Heart left ventricle (tissue), 16 donors: ENCODE measurements around the gene NDUFA8. TPM values are rescaled to one million over a fixed set of nuclear protein-coding genes. Genes with fewer than 3 reads are reported as not detected.

Source experiments
- ATAC-seq, 4 donors: fragments of 200-7000 bp; cut with Tn5 transposase; one replicate each; pipeline ENCODE4 v1.9.1; 2020 to 2022; ENCODE audit warnings: moderate library complexity in 4 of 4, mild to moderate bottlenecking in 3 of 4, moderate number of reproducible peaks in 1 of 4
- DNase-seq, 5 donors: peaks; one replicate each; pipeline ENCODE4 v3.0.0-alpha.2; 2020
- H3K27ac ChIP-seq, 12 donors: fragments of 200-600 bp; sonication (generic) in 4 of 12; one replicate each; pipeline versions ENCODE4 v1.5.0 to v1.8.0; 2016 to 2022; ENCODE audit warnings: mild to moderate bottlenecking in 2 of 12
- H3K27me3 ChIP-seq, 9 donors: fragments of 200-600 bp; sonication (generic) in 2 of 9; one replicate each; pipeline versions ENCODE4 v1.5.1 to v1.8.0; 2016 to 2022; ENCODE audit warnings: mild to moderate bottlenecking in 3 of 9
- H3K36me3 ChIP-seq, 9 donors: fragments of 200-600 bp; sonication (generic) in 2 of 9; one replicate each; pipeline versions ENCODE4 v1.5.0 to v1.8.0; 2018 to 2022; ENCODE audit warnings: mild to moderate bottlenecking in 2 of 9
- H3K4me1 ChIP-seq, 12 donors: fragments of 200-600 bp; sonication (generic) in 4 of 12; one replicate each; pipeline versions ENCODE4 v1.5.0 to v1.8.0; 2016 to 2022; ENCODE audit warnings: mild to moderate bottlenecking in 3 of 12
- H3K4me3 ChIP-seq, 12 donors: fragments of 200-600 bp; sonication (generic) in 4 of 12; one replicate each; pipeline versions ENCODE4 v1.5.0 to v1.8.0; 2017 to 2022; ENCODE audit warnings: mild to moderate bottlenecking in 9 of 12, moderate library complexity in 4 of 12
- H3K9me3 ChIP-seq, 12 donors: fragments of 200-600 bp; sonication (generic) in 4 of 12; one replicate each; pipeline versions ENCODE4 v1.5.0 to v1.8.0; 2016 to 2022; ENCODE audit warnings: mild to moderate bottlenecking in 1 of 12
- POLR2A ChIP-seq, 2 donors: fragments of 450-650 bp; IDR thresholded peaks; one replicate each; pipeline ENCODE4 v1.6.1; 2017; ENCODE audit warnings: antibody characterized with exemption in 2 of 2, mild to moderate bottlenecking in 2 of 2, moderate library complexity in 2 of 2
- WGBS, 4 donors: extraction: QIAGEN DNeasy Blood & Tissue Kit in 2 of 4; methylation state at CpG; one replicate each; pipeline versions ENCODE4 v1.1.5 to v1.1.7; 2013 to 2018; 5-methylcytosine and 5-hydroxymethylcytosine counted together
- intact Hi-C, 10 donors: fragments of 100-400 bp; cut with DNase I; formaldehyde crosslinking; loops; one replicate each; pipeline versions ENCODE4 v1.11.1 to v1.14.2; 2022
- long read RNA-seq, 3 donors: library from polyadenylated mRNA; unstranded; transcript quantifications; one replicate each; pipeline ENCODE4 v2.0.0, GENCODE V29; 2020 to 2021
- polyA plus RNA-seq, 2 donors: library from polyadenylated mRNA; stranded (reverse); fragments of 200-250 nt; gene quantifications; one replicate each; pipeline ENCODE4 v1.2.3, GENCODE V29; 2013
- total RNA-seq, 9 donors: library from RNA; depleted of rRNA in 2 of 9; stranded (reverse); fragments of >200 nt in 2 of 9; fragmentation: NEBNext Ultra II Directional in 3 of 9; extraction: Animal tissue kit (Norgen Biotek cat#: 25700) in 3 of 9; gene quantifications; one replicate each; pipeline versions ENCODE4 v1.1.0 to v1.2.4, GENCODE V29; 2016 to 2023
- TF ChIP-seq, protein P1 (sequence below), 12 donors: fragments of 200-600 bp; sonication (generic) in 4 of 12; IDR thresholded peaks; one replicate each; pipeline versions ENCODE4 v1.5.0 to v1.8.0; 2018 to 2022; ENCODE audit warnings: antibody characterized with exemption in 12 of 12, mild to moderate bottlenecking in 5 of 12
- donor health status: ischemic (EF 13 %, LVEDD 7.1; RV severe dilation, severe dysfunction).
- donor health status: healthy with polysubstance abuse.
- donor health status: DM: no; HTN: yes; CAD: no.
- donor health status: DM: no; HTN: no; CAD: no.
- donor health status: ischemic (EF 25% LVEDD 6.9; RV normal size, moderate dysfunction).
- donor health status: ischemic (EF 25% LVEDD 5.7; RV mildly dilated, moderate dysfunction).
- donor health status: healthy.
- donor health status: DM: yes; HTN: yes; CAD: no.
- donor health status: ischemic (EF 35%, LVEDD 5.7; RV mildly dilated, moderate dysfunction).
- donor health status: nonischemic (EF 11% LVEDD 7.7; RV severe dilation, severe dysfunction).
- donor health status: DM: yes; HTN: yes; CAD: no.
- donor health status: PGD.
- donor health status: ischemic (EF 29% LVEDD 5.4; RV normal size, mild dysfunction).
- donor health status: nonischemic (EF 23%, LVEDD 6.1; RV moderate dilation, normal function).

Gene NDUFA8
- total RNA-seq, result 100 to 1,000 TPM; 183 to 316 (median 260) TPM
- 100 to 1,000 TPM; 301 to 919 TPM for polyA plus RNA-seq
- long read RNA-seq, donor 1, transcript NDUFA8-201 (4 exons, 844 nt), result major isoform, 233 of 245 reads
- long read RNA-seq, donor 1, partial matches to known transcripts, result 4 of 245 reads
- long read RNA-seq, donor 1, other reads (novel, unspliced or antisense), result 8 of 245 reads
- long read RNA-seq, donor 2, transcript NDUFA8-201 (4 exons, 844 nt), result major isoform, 110 of 115 reads
- long read RNA-seq, donor 2, partial matches to known transcripts, result 1 of 115 reads
- long read RNA-seq, donor 2, other reads (novel, unspliced or antisense), result 4 of 115 reads
- long read RNA-seq, donor 3, transcript NDUFA8-201 (4 exons, 844 nt), result major isoform, 138 of 144 reads
- long read RNA-seq, donor 3, partial matches to known transcripts, result 3 of 144 reads
- long read RNA-seq, donor 3, other reads (novel, unspliced or antisense), result 3 of 144 reads

DNA sequence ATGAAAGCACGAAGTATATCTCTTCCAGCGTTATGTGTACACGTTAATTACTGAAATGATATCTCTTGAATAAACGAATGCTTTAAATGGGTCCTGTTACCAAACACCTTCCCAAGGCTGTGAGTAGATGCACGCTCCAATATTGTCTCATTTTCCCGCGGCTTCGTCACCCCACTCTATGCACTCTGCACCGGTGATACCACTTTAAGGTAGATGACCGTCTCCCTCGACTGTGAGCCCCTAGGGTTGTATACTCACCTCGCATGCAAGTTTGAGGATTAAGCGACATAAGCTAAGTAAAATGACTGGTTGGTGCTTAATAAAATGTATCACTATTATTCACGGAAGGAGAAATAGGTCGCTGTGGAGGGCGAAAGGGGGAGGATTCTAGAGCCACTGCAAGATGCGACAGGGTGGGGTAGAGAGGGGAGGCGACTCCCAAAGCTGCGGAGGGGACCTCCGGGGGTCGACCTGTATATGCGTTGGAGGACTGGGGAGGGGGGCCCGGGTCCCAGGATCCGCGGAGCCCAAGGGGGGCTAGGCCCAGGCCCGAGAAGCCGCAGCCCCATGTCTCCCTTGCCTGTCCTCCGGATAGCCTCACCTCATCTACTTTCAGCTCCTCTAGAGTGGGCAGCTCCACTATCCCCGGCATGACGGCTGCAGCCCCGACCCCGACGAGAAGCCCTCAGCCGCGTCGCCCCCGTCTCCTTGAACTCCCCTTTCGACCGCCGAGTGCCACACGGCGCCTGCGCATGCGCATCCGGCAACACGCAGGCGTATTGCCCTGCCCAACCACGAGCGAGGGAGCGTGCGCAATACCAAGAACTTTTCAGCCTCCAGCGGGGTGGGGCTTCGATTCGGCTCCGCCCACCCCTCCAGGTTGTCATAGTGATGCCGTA is at the start of gene NDUFA8, which contains the start of gene MORN5:
TSS of gene NDUFA8 (minus strand) at position 754 of the 899 bp plus-strand sequence. CDS start at position 652, 102 bp downstream.
TSS of gene MORN5 (plus strand) at position 883 of the 899 bp plus-strand sequence. CDS start 65 bp downstream, outside the sequence.
- Histone ChIP-seq H3K36me3 (no peaks in the 10 kb centered on the region), H3K9me3 (peaks cover 0 to 11% (median 0%) of the 10 kb centered on the region in 12 donors), H3K4me1 (peaks cover 4 to 48% (median 34%) of the 10 kb centered on the region in 12 donors), H3K27me3 (no peaks in the 10 kb centered on the region), H3K27ac (peak within 1 kb of the TSS; percentile 90 to 98 (median 96)), H3K4me3 (peak within 1 kb of the TSS; percentile 71 to 98 (median 89))
- ATAC-seq, result peak; percentile 96 to 99 (median 97)
- intact Hi-C loops, result loop anchor here in 4 of 10 donors (2.0 to 10.0 kb wide), 4 partner anchors 93 to 106 kb away; partner anchors contain the start of genes MRRF (in 3 of the 4) and RBM18 (in 3 of the 4)
- WGBS, 4 donors, result 0 to 2% (median 1%) methylated on average over 41 to 56 of the region's 56 CpGs
- peak; percentile 95 to 98 (median 97) for DNase-seq
- TF ChIP-seq, protein P1, sequence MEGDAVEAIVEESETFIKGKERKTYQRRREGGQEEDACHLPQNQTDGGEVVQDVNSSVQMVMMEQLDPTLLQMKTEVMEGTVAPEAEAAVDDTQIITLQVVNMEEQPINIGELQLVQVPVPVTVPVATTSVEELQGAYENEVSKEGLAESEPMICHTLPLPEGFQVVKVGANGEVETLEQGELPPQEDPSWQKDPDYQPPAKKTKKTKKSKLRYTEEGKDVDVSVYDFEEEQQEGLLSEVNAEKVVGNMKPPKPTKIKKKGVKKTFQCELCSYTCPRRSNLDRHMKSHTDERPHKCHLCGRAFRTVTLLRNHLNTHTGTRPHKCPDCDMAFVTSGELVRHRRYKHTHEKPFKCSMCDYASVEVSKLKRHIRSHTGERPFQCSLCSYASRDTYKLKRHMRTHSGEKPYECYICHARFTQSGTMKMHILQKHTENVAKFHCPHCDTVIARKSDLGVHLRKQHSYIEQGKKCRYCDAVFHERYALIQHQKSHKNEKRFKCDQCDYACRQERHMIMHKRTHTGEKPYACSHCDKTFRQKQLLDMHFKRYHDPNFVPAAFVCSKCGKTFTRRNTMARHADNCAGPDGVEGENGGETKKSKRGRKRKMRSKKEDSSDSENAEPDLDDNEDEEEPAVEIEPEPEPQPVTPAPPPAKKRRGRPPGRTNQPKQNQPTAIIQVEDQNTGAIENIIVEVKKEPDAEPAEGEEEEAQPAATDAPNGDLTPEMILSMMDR (IDR thresholded peaks at IDR 0.05), result peak in 3 of 12 donors; percentile 7 to 10 (median 8)
- TF ChIP-seq POLR2A (IDR thresholded peaks at IDR 0.05), result peak; percentile 93 to 94

DNA sequence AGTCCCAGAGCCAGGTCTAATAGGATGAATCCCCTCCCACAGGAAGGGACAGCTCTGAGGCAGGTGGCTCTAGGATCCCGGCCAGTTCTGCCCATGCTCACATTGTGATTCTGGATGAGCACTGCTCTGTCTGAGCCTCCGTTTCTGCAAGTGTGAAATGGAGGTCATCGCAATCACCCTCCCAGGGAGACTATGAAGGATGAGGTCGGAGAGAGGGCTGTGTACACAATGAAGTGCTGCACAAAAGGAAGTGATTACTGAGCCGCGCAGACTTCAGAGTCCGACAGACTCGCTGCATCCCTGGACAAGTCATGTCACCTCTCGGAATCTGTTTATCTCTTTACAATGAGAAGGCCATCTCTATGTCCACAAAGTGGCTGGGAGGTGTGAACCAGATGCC is 47.5 kb upstream of the NDUFA8 start:
- WGBS, 4 donors, result 73 to 90% (median 81%) methylated on average over 9 of the region's 9 CpGs
- intact Hi-C loops, result no loop called here
- no peak for DNase-seq
- Histone ChIP-seq H3K9me3 (no peaks in the 10 kb centered on the region), H3K27me3 (peaks cover 0 to 26% (median 8%) of the 10 kb centered on the region in 9 donors), H3K4me3 (no peak overlapping the region), H3K36me3 (no peaks in the 10 kb centered on the region), H3K4me1 (peaks cover 0 to 1% (median 0%) of the 10 kb centered on the region in 12 donors), H3K27ac (no peak overlapping the region)
- TF ChIP-seq, protein P1 (IDR thresholded peaks at IDR 0.05), result no peak
- TF ChIP-seq POLR2A (IDR thresholded peaks at IDR 0.05), result no peak
- no peak for ATAC-seq

DNA sequence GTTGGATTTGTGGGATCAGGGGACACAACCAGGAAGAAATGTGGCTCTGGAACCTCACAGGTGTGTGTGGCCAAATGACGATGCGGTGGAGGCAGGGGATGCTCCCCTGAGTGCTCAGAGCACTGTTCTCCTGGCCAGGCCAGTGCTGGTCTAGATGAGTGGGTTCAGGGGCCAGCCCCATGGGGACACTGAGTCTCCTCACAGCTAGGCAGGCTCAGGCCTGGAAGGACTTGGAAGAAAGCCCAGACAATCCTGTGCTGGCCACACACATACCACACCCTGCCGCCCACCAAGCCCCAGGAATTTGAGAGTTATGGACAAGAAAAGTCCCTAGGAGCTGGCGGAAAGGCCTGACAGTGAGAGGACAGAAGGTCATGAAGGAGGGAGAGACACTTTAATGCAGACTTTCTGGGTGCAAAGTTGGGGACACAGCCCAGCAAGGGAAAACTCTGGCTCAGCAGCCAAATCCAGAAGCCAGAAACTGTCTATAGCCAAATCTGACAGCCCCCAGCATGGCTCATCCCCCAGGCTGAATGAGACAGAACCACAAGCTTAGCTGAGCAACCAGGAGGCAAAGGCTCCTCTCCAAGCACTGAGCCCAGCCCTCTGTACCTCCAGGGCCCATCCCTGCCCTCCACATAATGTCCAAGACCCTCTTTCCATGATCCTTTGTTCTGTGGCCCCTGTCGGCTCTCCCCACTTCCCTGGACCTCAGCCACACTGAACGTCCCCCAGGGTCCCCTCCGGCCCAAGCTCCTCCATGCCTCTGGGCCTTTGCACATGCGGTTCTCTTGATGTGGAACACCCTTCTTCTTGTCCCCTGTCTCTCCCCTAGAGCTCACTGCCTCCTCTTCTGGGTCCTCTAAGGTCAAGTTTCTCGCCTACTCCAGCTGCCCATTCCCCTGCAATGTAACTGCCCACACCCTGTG is 46.8 kb upstream of the NDUFA8 start:
- Histone ChIP-seq H3K4me1 (peaks cover 0 to 7% (median 0%) of the 10 kb centered on the region in 12 donors), H3K9me3 (no peaks in the 10 kb centered on the region), H3K27ac (no peak overlapping the region), H3K27me3 (peaks cover 0 to 21% (median 3%) of the 10 kb centered on the region in 9 donors), H3K36me3 (no peaks in the 10 kb centered on the region), H3K4me3 (no peak overlapping the region)
- ATAC-seq, result peak in 1 of 4 donors; percentile 17
- intact Hi-C loops, result no loop called here
- DNase-seq, result peak in 1 of 5 donors; percentile 48
- no peak for TF ChIP-seq POLR2A (IDR thresholded peaks at IDR 0.05)
- TF ChIP-seq, protein P1 (IDR thresholded peaks at IDR 0.05), result no peak
- 79 to 89% (median 84%) methylated on average over 8 to 9 of the region's 9 CpGs for WGBS, 4 donors
